Prostate gland (tissue), 2 donors: Measurements from ENCODE around the gene OLFML1. TPM values are rescaled to one million over a fixed set of nuclear protein-coding genes. Genes with fewer than 3 reads are reported as not detected.

ENCODE experiments used
- DNase-seq: peaks from one replicate; pipeline ENCODE4 v3.0.0-alpha.2; 2019; ENCODE audit warnings: low spot score
- H3K27ac ChIP-seq, 2 donors: fragments of 200-600 bp; sonication (generic); 2 replicates each; pipeline ENCODE4 v1.5.1; 2017 to 2019
- H3K27me3 ChIP-seq: fragments of 200-600 bp; sonication (generic); replicated peaks from 2 replicates; pipeline ENCODE4 v1.5.1; 2019; ENCODE audit not compliant: insufficient read depth
- H3K36me3 ChIP-seq, 2 donors: fragments of 200-600 bp; sonication (generic); 1 replicate in 1 of 2; 2 replicates in 1 of 2; pipeline versions ENCODE4 v1.5.1 to v1.8.1; 2017 to 2019
- H3K4me1 ChIP-seq: fragments of 200-600 bp; sonication (generic); replicated peaks from 2 replicates; pipeline ENCODE4 v1.5.1; 2019
- H3K4me3 ChIP-seq, 2 donors: fragments of 200-600 bp; sonication (generic); 2 replicates each; pipeline ENCODE4 v1.5.1; 2017 to 2019
- H3K9me3 ChIP-seq: fragments of 200-600 bp; sonication (generic); 2 replicates; pipeline ENCODE4 v1.5.1; 2017
- POLR2A ChIP-seq: fragments of 450-650 bp; IDR thresholded peaks from one replicate; pipeline ENCODE4 v1.6.1; 2016; ENCODE audit warnings: antibody characterized with exemption, mild to moderate bottlenecking
- POLR2AphosphoS5 ChIP-seq: sonication (generic); formaldehyde crosslinking; IDR thresholded peaks from one replicate; pipeline ENCODE4 v1.6.1; 2017; ENCODE audit warnings: antibody characterized with exemption
- whole genome bisulfite sequencing: methylation state at CpG from one replicate; pipeline ENCODE4 v1.1.5; 2018; 5-methylcytosine and 5-hydroxymethylcytosine counted together
- intact Hi-C: fragments of 100-400 bp; cut with DNase I; formaldehyde crosslinking; loops from one replicate; pipeline ENCODE4 v1.14.2; 2022
- total RNA-seq, 2 donors: library from RNA; depleted of rRNA; stranded (reverse); fragments of >200 nt; gene quantifications; one replicate each; pipeline ENCODE4 v1.1.0, GENCODE V29; 2016
- TF ChIP-seq, protein P1 (sequence below), 4 experiments: fragments of 200-600 bp in 2 of 4; fragments of 450-650 bp in 2 of 4; sonication (generic) in 2 of 4; IDR thresholded peaks; 1 replicate in 3 of 4; 2 replicates in 1 of 4; pipeline ENCODE4 v1.5.1; 2016 to 2019; ENCODE audit warnings: antibody characterized with exemption in 4 of 4, mild to moderate bottlenecking in 2 of 4, moderate library complexity in 2 of 4

Gene OLFML1
- total RNA-seq, 2 donors from 2014 or later: 3.5 to 4.4 TPM

DNA sequence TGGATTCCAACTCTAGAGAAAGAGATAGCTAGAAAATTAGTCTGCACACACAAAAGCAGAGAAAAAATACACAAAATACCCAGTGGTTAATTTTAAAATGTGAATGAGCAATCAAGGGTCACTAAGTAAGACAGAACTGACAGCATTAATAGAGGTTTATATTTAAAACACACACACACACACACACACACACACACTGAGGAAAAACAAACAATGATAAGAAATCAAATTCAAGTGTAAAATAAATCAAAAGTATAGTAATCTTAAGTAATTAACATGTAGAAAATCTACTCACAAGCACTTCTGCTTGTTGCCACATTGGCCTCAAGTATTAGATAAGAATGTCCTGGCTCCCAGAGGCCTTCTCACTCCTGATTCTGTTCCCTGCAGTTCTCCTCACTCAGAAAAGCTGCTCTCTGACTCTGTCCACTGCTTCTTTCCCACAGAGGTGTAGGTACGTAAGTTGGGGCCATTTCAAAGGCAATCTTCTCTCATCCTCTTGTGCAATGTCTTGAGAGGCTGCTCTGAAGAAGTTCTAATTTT is 33.3 kb upstream of the OLFML1 start:
- no peak for TF ChIP-seq POLR2AphosphoS5
- TF ChIP-seq POLR2A: no peak
- TF ChIP-seq, protein P1, sequence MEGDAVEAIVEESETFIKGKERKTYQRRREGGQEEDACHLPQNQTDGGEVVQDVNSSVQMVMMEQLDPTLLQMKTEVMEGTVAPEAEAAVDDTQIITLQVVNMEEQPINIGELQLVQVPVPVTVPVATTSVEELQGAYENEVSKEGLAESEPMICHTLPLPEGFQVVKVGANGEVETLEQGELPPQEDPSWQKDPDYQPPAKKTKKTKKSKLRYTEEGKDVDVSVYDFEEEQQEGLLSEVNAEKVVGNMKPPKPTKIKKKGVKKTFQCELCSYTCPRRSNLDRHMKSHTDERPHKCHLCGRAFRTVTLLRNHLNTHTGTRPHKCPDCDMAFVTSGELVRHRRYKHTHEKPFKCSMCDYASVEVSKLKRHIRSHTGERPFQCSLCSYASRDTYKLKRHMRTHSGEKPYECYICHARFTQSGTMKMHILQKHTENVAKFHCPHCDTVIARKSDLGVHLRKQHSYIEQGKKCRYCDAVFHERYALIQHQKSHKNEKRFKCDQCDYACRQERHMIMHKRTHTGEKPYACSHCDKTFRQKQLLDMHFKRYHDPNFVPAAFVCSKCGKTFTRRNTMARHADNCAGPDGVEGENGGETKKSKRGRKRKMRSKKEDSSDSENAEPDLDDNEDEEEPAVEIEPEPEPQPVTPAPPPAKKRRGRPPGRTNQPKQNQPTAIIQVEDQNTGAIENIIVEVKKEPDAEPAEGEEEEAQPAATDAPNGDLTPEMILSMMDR (IDR thresholded peaks at IDR 0.05): no peak
- 97% methylated on average over 1 of the region's 1 CpG for WGBS
- Histone ChIP-seq H3K4me3 (no peak overlapping the region), H3K27me3 (no peaks in the 10 kb centered on the region), H3K27ac (no peak overlapping the region), H3K4me1 (no peaks in the 10 kb centered on the region), H3K9me3 (no peaks in the 10 kb centered on the region), H3K36me3 (no peaks in the 10 kb centered on the region)
- no peak for DNase-seq
- intact Hi-C loops: loop anchor here (10.0 kb wide), 1 partner anchor 203 kb away; no protein-coding TSS in a partner anchor

DNA sequence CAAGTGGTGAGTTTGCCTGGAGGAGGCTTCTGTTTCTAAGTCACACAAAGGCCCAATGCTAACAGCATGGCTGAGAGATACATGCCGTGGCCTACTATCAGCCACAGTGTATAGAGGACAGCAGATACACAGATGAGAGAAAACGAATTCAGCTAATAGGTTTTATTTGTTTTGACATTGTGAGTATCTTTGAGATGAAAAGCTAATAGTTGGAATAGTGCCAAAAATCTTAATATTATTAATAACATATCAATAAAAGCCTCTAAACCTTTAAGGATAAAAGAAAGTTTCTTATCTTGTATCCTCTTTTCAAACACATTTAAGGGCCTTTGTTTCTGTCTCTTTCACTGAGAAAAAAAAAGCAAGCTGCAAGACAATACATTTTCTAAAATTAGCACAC is 30.5 kb upstream of the OLFML1 start:
- Histone ChIP-seq H3K27me3 (no peaks in the 10 kb centered on the region), H3K36me3 (no peaks in the 10 kb centered on the region), H3K4me1 (no peaks in the 10 kb centered on the region), H3K27ac (no peak overlapping the region), H3K4me3 (no peak overlapping the region), H3K9me3 (no peaks in the 10 kb centered on the region)
- intact Hi-C loops: loop anchor here (10.0 kb wide), 1 partner anchor 200 kb away; no protein-coding TSS in a partner anchor
- TF ChIP-seq POLR2AphosphoS5: no peak
- TF ChIP-seq, protein P1 (IDR thresholded peaks at IDR 0.05): no peak
- no peak for TF ChIP-seq POLR2A
- no peak for DNase-seq
- 74% methylated on average over 2 of the region's 2 CpGs for WGBS

GRCh38 chr11:7457211-7457610 is 28.1 kb upstream of the OLFML1 start:
- no peaks in the 10 kb centered on the region for H3K36me3 ChIP-seq
- WGBS: 53% methylated on average over 1 of the region's 1 CpG
- no peak overlapping the region for H3K4me3 ChIP-seq
- no peak for DNase-seq
- TF ChIP-seq, protein P1 (IDR thresholded peaks at IDR 0.05): no peak
- TF ChIP-seq POLR2AphosphoS5: no peak
- TF ChIP-seq POLR2A: no peak
- no peaks in the 10 kb centered on the region for H3K4me1 ChIP-seq
- H3K9me3 ChIP-seq: no peaks in the 10 kb centered on the region
- no peak overlapping the region for H3K27ac ChIP-seq
- intact Hi-C loops: loop anchor here (10.0 kb wide), 1 partner anchor 198 kb away; no protein-coding TSS in a partner anchor
- H3K27me3 ChIP-seq: no peaks in the 10 kb centered on the region

DNA sequence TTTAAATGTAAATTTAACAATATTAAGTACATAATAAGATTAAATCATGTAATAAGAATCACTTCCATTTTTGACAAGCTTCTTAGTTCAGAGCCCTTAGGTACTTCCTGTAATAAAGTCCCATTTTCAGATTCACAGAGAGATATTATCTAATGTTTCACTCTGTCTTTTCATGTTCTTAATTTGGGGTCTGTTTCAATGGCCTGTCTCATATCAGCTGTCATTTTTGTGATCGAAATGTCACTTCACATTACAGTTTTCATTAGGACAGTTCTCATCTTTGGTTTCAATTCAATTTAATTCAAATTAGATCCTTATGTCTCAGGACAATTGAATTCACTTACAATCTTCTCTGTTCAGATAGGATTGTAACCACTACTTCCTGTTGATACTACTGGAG is 22.6 kb upstream of the OLFML1 start:
- WGBS: 83% methylated on average over 1 of the region's 1 CpG
- DNase-seq: no peak
- H3K9me3 ChIP-seq: no peaks in the 10 kb centered on the region
- TF ChIP-seq POLR2AphosphoS5: no peak
- TF ChIP-seq POLR2A: no peak
- TF ChIP-seq, protein P1 (IDR thresholded peaks at IDR 0.05): no peak
- H3K27me3 ChIP-seq: no peaks in the 10 kb centered on the region
- H3K4me3 ChIP-seq: no peak overlapping the region
- no peaks in the 10 kb centered on the region for H3K4me1 ChIP-seq
- no peak overlapping the region for H3K27ac ChIP-seq
- intact Hi-C loops: no loop called here
- no peaks in the 10 kb centered on the region for H3K36me3 ChIP-seq

GRCh38 chr11:7467652-7468051 is 17.7 kb upstream of the OLFML1 start:
- TF ChIP-seq POLR2A (no peak), POLR2AphosphoS5 (no peak)
- TF ChIP-seq, protein P1 (IDR thresholded peaks at IDR 0.05): no peak
- Histone ChIP-seq H3K4me1 (no peaks in the 10 kb centered on the region), H3K9me3 (no peaks in the 10 kb centered on the region), H3K27me3 (no peaks in the 10 kb centered on the region), H3K27ac (no peak overlapping the region), H3K36me3 (no peaks in the 10 kb centered on the region), H3K4me3 (no peak overlapping the region)
- DNase-seq: no peak
- 98% methylated on average over 2 of the region's 2 CpGs for WGBS
- intact Hi-C loops: no loop called here
